ENCODE data around the gene SKI.

The SKI gene

GRCh38 chr1:2351723-2352122 lies 123.6 kb downstream of the SKI start:
- no peaks in the 10 kb centered on the region for H3K36me3 ChIP-seq
- TF ChIP-seq CTCF (IDR thresholded peaks at IDR 0.05), result no peak
- H3K4me3 ChIP-seq, result no peak overlapping the region
- intact Hi-C loops (cut with DNase I; ENCODE audit: low total_unique reads), result no loop called here
- no peaks in the 10 kb centered on the region for H3K27me3 ChIP-seq
- H3K4me1 ChIP-seq, result peaks cover 0 to 26% (median 25%) of the 10 kb centered on the region in 4 donors
- no peak overlapping the region for H3K27ac ChIP-seq
- no peaks in the 10 kb centered on the region for H3K9me3 ChIP-seq
- peak; percentile 10 to 41 for DNase-seq

- Histone ChIP-seq H3K4me3 (no peak overlapping the region), H3K27ac (peak overlapping the region; percentile 49 to 70), H3K4me1 (peaks cover 0 to 26% (median 25%) of the 10 kb centered on the region in 4 donors), H3K27me3 (no peaks in the 10 kb centered on the region), H3K36me3 (no peaks in the 10 kb centered on the region), H3K9me3 (no peaks in the 10 kb centered on the region)
- no peak for TF ChIP-seq CTCF (IDR thresholded peaks at IDR 0.05)
- DNase-seq, result peak in 1 of 2 donors; percentile 59
- intact Hi-C loops (cut with DNase I; ENCODE audit: low total_unique reads), result no loop called here
Observed at GRCh38 chr1:2352341-2352896, 124.3 kb downstream of the SKI start.

GRCh38 chr1:2352897-2353550 lies 124.9 kb downstream of the SKI start:
- intact Hi-C loops (cut with DNase I; ENCODE audit: low total_unique reads), result no loop called here
- no peak overlapping the region for H3K4me3 ChIP-seq
- no peaks in the 10 kb centered on the region for H3K9me3 ChIP-seq
- no peaks in the 10 kb centered on the region for H3K27me3 ChIP-seq
- peak; percentile 18 to 68 for DNase-seq
- no peak for TF ChIP-seq CTCF (IDR thresholded peaks at IDR 0.05)
- H3K27ac ChIP-seq, result peak overlapping the region; percentile 49 to 70
- H3K4me1 ChIP-seq, result peaks cover 0 to 26% (median 25%) of the 10 kb centered on the region in 4 donors
- no peaks in the 10 kb centered on the region for H3K36me3 ChIP-seq

- DNase-seq, result peak in 1 of 2 donors; percentile 50
Observed at GRCh38 chr1:2353551-2354438, 125.7 kb downstream of the SKI start.

More at GRCh38 chr1:2353551-2354438, 125.7 kb downstream of the SKI start:
- Histone ChIP-seq H3K9me3 (no peaks in the 10 kb centered on the region), H3K4me1 (peaks cover 0 to 26% (median 25%) of the 10 kb centered on the region in 4 donors), H3K4me3 (no peak overlapping the region), H3K27ac (peak overlapping the region; percentile 49 to 70), H3K27me3 (no peaks in the 10 kb centered on the region), H3K36me3 (no peaks in the 10 kb centered on the region)
- intact Hi-C loops (cut with DNase I; ENCODE audit: low total_unique reads), result no loop called here
- no peak for TF ChIP-seq CTCF (IDR thresholded peaks at IDR 0.05)

All from tibial artery (tissue), 4 donors.